Coronary artery (tissue), 2 donors: Measurements from ENCODE around the gene TAP2.
A peak's percentile ranks its signal among the peaks of the same experiment; 100 is the strongest.

Source experiments
- DNase-seq: peaks from one replicate; pipeline ENCODE4 v3.0.0-alpha.2; 2017; ENCODE audit warnings: low spot score
- H3K27ac ChIP-seq, 2 donors: fragments of 200-600 bp; sonication (generic); one replicate each; pipeline ENCODE4 v1.5.1; 2016 to 2019
- H3K4me3 ChIP-seq: fragments of 200-600 bp; sonication (generic); 2 replicates; pipeline ENCODE4 v1.5.1; 2016; ENCODE audit warnings: mild to moderate bottlenecking, moderate library complexity
- TF ChIP-seq, protein P1 (sequence below): fragments of 200-600 bp; sonication (generic); IDR thresholded peaks from one replicate; pipeline ENCODE4 v1.5.1; 2019; ENCODE audit warnings: antibody characterized with exemption

The TAP2 gene

GRCh38 chr6:32853541-32854375 is 15.2 kb upstream of the TAP2 start, which contains the start of the genes PSMB9 and TAP1:
TSS of gene PSMB9 (plus strand) at chr6:32854192. CDS start at chr6:32854230, 38 bp downstream.
TSS of gene TAP1 (minus strand) at chr6:32853704. CDS start at chr6:32853636, 68 bp downstream.
- peak; percentile 96 for DNase-seq

GRCh38 chr6:32852844-32853540 is 14.5 kb upstream of the TAP2 start:
- TF ChIP-seq, protein P1, sequence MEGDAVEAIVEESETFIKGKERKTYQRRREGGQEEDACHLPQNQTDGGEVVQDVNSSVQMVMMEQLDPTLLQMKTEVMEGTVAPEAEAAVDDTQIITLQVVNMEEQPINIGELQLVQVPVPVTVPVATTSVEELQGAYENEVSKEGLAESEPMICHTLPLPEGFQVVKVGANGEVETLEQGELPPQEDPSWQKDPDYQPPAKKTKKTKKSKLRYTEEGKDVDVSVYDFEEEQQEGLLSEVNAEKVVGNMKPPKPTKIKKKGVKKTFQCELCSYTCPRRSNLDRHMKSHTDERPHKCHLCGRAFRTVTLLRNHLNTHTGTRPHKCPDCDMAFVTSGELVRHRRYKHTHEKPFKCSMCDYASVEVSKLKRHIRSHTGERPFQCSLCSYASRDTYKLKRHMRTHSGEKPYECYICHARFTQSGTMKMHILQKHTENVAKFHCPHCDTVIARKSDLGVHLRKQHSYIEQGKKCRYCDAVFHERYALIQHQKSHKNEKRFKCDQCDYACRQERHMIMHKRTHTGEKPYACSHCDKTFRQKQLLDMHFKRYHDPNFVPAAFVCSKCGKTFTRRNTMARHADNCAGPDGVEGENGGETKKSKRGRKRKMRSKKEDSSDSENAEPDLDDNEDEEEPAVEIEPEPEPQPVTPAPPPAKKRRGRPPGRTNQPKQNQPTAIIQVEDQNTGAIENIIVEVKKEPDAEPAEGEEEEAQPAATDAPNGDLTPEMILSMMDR = no peak
- H3K27ac ChIP-seq = peak overlapping the region; percentile 94 to 99
- peak overlapping the region; percentile 98 for H3K4me3 ChIP-seq
- DNase-seq = peak; percentile 81

More at GRCh38 chr6:32853541-32854375, 15.2 kb upstream of the TAP2 start, which contains the start of the genes PSMB9 and TAP1:
- Histone ChIP-seq H3K27ac (peak within 1 kb of the TSS; percentile 94 to 99), H3K4me3 (peak within 1 kb of the TSS; percentile 98)
- TF ChIP-seq, protein P1 = peak; percentile 69

DNA sequence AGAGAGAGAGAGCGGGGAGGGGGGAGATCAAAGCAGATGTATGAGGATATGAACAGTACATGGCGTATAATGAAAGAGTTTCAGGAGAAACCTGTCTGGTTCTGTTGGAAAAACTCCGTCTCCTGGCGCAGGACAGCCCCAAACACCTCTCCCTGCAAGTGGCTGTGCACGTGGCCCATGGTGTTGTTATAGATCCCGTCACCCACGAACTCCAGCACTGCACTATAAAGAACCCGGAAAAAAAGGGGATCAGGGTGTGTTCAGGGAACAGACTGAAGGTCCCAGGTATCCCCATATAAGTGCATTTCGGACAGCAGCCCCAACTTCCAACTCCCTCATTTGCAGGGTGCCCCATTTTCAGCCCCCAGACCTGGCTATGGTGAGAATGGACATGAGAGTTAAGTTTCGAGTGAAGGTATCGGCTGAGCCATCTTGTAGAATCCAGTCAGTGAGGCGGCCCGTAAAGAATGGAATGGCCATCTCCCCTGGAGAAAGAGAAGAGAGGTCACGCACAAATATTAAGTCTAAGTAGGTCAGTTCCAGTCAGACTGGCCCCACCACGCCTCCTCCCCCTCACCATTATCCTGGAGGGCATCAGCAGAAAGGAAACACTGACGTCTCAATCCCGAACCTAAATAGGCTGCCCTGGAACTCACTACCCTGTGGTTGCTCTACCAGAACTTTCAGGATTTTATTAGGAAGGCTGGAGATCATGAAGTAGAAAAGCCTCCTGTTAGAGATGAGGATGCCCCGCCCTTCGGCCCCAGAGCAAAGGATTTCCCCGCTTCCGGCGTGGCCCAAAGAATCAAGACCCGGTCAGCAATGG is 13.7 kb upstream of the TAP2 start:
- TF ChIP-seq, protein P1 = no peak
- no peak for DNase-seq
- H3K27ac ChIP-seq = peak overlapping the region; percentile 94 to 99
- H3K4me3 ChIP-seq = peak overlapping the region; percentile 98

- H3K27ac ChIP-seq = peak overlapping the region in 1 of 2 donors; percentile 49
- no peak overlapping the region for H3K4me3 ChIP-seq
- TF ChIP-seq, protein P1 = no peak
- DNase-seq = no peak
Measured at GRCh38 chr6:32851025-32851424, 12.5 kb upstream of the TAP2 start.

- TF ChIP-seq, protein P1 = no peak
- no peak overlapping the region for H3K4me3 ChIP-seq
- no peak for DNase-seq
- H3K27ac ChIP-seq = no peak overlapping the region
Measured at GRCh38 chr6:32849126-32849525, 10.6 kb upstream of the TAP2 start.

GRCh38 chr6:32847795-32848194 is 9.3 kb upstream of the TAP2 start:
- H3K27ac ChIP-seq = no peak overlapping the region
- no peak for DNase-seq
- no peak overlapping the region for H3K4me3 ChIP-seq
- TF ChIP-seq, protein P1 = no peak
